ENCODE results near the gene EFHD1.

GRCh38 chr2:232588680-232589585 is 44.5 kb upstream of the EFHD1 start:
- TF ChIP-seq, protein P1, sequence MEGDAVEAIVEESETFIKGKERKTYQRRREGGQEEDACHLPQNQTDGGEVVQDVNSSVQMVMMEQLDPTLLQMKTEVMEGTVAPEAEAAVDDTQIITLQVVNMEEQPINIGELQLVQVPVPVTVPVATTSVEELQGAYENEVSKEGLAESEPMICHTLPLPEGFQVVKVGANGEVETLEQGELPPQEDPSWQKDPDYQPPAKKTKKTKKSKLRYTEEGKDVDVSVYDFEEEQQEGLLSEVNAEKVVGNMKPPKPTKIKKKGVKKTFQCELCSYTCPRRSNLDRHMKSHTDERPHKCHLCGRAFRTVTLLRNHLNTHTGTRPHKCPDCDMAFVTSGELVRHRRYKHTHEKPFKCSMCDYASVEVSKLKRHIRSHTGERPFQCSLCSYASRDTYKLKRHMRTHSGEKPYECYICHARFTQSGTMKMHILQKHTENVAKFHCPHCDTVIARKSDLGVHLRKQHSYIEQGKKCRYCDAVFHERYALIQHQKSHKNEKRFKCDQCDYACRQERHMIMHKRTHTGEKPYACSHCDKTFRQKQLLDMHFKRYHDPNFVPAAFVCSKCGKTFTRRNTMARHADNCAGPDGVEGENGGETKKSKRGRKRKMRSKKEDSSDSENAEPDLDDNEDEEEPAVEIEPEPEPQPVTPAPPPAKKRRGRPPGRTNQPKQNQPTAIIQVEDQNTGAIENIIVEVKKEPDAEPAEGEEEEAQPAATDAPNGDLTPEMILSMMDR (conservative IDR thresholded peaks at IDR 0.05; ENCODE audit: low read depth, low read length) = no peak
- TF ChIP-seq EZH2 (IDR thresholded peaks at IDR 0.05; ENCODE audit: low read length, unreplicated experiment) = no peak
- no peak for TF ChIP-seq EZH2phosphoT487 (IDR thresholded peaks at IDR 0.05; ENCODE audit: borderline replicate concordance, low read length)
